ENCODE measurements around the gene ECM2. TPM values are rescaled to one million over a fixed set of nuclear protein-coding genes. Genes with fewer than 3 reads are reported as not detected.

The ECM2 gene
- total and polyA plus RNA-seq, 12 donors, result 2.1 to 14.9 (median 8.4) TPM

DNA sequence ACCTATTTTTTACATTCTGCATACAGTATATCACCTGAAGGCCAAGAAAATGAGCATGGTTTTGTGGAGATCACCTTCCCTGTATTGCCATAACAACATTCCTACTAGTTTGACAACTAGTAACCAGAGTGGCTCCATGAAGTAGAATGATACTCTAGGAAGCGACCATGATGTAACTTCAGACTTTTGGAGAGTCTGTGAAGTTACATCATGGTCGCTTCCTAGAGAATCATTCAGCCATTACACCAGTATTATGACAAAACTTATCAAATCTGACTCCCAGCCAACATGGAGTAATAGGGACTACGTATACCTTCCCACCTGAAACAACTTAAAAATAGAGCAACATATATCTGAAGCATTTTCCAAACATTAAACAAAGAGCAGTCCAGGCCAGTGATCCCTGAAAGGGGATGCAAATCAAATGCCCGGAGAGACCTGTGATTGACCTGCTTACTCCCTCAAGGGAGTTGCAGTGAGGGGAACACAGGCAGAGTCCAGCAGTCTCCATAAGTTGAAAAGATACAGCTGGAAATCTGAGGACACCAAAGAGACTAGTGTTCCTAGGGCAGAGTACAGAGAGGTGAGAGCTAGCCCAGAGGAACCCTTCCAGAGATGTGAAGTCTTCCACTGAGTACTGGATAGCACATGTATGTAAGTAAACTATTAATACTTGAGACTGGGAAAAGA, 7.8 kb downstream of the ECM2 start:
- TF ChIP-seq CTCF (IDR thresholded peaks at IDR 0.05), result no peak
- H3K27me3 ChIP-seq, result no peaks in the 10 kb centered on the region
- peaks cover 0 to 35% (median 2%) of the 10 kb centered on the region in 11 donors for H3K9me3 ChIP-seq
- intact Hi-C loops (cut with DNase I), result loop anchor here in 1 of 10 donors (2.0 kb wide), 1 partner anchor 47 kb away; no protein-coding TSS in a partner anchor
- peak overlapping the region in 8 of 10 donors; percentile 22 to 83 (median 54) for H3K27ac ChIP-seq
- H3K4me3 ChIP-seq, result peak overlapping the region in 1 of 10 donors; percentile 13
- 62 to 65% methylated on average over 4 of the region's 4 CpGs for WGBS, 2 donors
- DNase-seq, result peak in 1 of 2 donors; percentile 15
- peaks cover 0 to 31% (median 5%) of the 10 kb centered on the region in 9 donors for H3K4me1 ChIP-seq
- ATAC-seq, result peak; percentile 59 to 90 (median 78)
- H3K36me3 ChIP-seq, result no peaks in the 10 kb centered on the region

- ATAC-seq (no peak), DNase-seq (no peak)
- 96 to 97% methylated on average over 2 of the region's 2 CpGs for WGBS, 2 donors
- no peak for TF ChIP-seq CTCF (IDR thresholded peaks at IDR 0.05)
- Histone ChIP-seq H3K9me3 (peaks cover 0 to 30% (median 2%) of the 10 kb centered on the region in 11 donors), H3K36me3 (no peaks in the 10 kb centered on the region), H3K27me3 (no peaks in the 10 kb centered on the region), H3K4me3 (no peak overlapping the region), H3K4me1 (peaks cover 0 to 31% (median 5%) of the 10 kb centered on the region in 9 donors), H3K27ac (peak overlapping the region in 6 of 10 donors; percentile 23 to 83 (median 63))
- intact Hi-C loops (cut with DNase I), result no loop called here
These were observed 8.4 kb downstream of the ECM2 start for GRCh38 chr9:92527291-92527828.

- peaks cover 0 to 9% (median 0%) of the 10 kb centered on the region in 11 donors for H3K9me3 ChIP-seq
- peaks cover 0 to 31% (median 5%) of the 10 kb centered on the region in 9 donors for H3K4me1 ChIP-seq
- no peak overlapping the region for H3K4me3 ChIP-seq
- H3K27ac ChIP-seq, result no peak overlapping the region
- peaks cover 0 to 14% (median 0%) of the 10 kb centered on the region in 9 donors for H3K36me3 ChIP-seq
- no peaks in the 10 kb centered on the region for H3K27me3 ChIP-seq
- no peak for TF ChIP-seq CTCF (IDR thresholded peaks at IDR 0.05)
- no peak for ATAC-seq
- intact Hi-C loops (cut with DNase I), result no loop called here
- DNase-seq, result no peak
- 94 to 98% methylated on average over 5 of the region's 5 CpGs for WGBS, 2 donors
These were observed 10.5 kb downstream of the ECM2 start for GRCh38 chr9:92525306-92525705.

DNA sequence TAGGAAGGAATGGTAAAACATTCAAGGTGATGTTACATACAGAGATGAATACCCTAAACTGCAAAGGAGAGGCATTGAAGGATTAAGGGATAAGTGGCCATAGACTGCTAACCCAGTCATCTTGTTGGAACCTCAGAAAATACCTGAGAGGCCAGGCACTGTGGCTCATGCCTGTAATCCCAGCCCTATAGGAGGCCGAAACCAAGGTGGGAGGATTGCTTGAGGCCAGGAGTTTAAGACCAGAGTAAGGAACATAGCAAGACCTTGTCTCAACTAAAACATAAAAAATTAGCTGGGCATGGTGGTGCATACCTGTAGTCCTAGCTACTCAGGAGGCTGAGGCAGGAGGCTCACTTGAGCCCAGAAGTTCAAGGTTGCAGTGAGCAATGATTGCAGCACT, 10.9 kb downstream of the ECM2 start:
- H3K27me3 ChIP-seq, result no peaks in the 10 kb centered on the region
- DNase-seq (no peak), ATAC-seq (no peak)
- intact Hi-C loops (cut with DNase I), result no loop called here
- H3K4me1 ChIP-seq, result peaks cover 0 to 31% (median 5%) of the 10 kb centered on the region in 9 donors
- H3K4me3 ChIP-seq, result no peak overlapping the region
- H3K36me3 ChIP-seq, result peaks cover 0 to 18% (median 0%) of the 10 kb centered on the region in 9 donors
- no peak for TF ChIP-seq CTCF (IDR thresholded peaks at IDR 0.05)
- H3K27ac ChIP-seq, result no peak overlapping the region
- 94 to 98% methylated on average over 1 of the region's 1 CpG for WGBS, 2 donors
- H3K9me3 ChIP-seq, result peaks cover 0 to 6% (median 0%) of the 10 kb centered on the region in 11 donors
